ENCODE measurements around the gene PIK3CA.

The PIK3CA gene

GRCh38 chr3:179158336-179159039 lies 10.3 kb downstream of the PIK3CA start:
- no peak for DNase-seq (ENCODE audit: low read depth)

DNA sequence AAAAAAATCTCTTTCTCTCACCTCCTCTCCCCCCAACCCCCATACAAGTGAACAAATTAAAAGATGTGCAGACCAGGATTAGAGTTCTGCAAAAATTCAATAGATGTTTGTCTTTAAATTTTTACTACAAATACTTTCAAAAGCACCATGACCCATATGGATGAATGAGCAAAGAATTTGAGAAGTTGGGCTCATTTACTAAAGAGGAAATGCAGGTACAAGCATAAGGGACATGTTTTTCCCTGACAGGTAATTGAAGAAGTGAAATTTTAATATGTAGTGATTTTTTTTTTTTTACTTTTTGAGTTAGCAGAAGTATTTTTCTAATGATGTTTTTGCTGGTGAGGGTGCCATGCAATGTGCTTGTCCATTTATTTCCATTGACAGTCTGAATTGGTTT lies 15.3 kb downstream of the PIK3CA start:
- DNase-seq (ENCODE audit: low read depth), result no peak

DNA sequence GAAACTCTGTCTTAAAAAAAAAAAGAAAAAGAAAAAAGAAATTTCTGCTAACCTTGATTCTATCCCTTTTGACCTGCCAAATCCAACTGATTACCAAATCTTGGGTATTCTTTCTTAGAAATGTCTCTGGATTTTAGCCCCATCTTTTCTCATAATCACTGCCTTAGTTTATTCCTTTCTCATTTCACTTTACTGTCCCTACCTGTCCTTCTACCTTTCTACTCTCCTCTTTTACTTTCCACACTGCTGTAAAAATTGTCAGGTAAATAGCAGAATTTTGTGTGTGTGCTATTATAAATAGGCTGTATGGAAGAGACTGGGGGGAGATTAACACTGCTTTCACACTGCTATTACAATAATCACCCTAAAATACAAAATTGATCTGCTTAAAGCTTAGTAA lies 16.7 kb downstream of the PIK3CA start:
- no peak for DNase-seq (ENCODE audit: low read depth)

GRCh38 chr3:179166561-179167201 lies 18.5 kb downstream of the PIK3CA start:
- no peak for DNase-seq (ENCODE audit: low read depth)

GRCh38 chr3:179168918-179169317 lies 20.8 kb downstream of the PIK3CA start:
- peak; percentile 47 for DNase-seq (ENCODE audit: low read depth)

GRCh38 chr3:179172546-179172945 lies 24.4 kb downstream of the PIK3CA start:
- no peak for DNase-seq (ENCODE audit: low read depth)

- no peak for DNase-seq (ENCODE audit: low read depth)
Observed at GRCh38 chr3:179174316-179174715, 26.2 kb downstream of the PIK3CA start.

GRCh38 chr3:179174898-179175297 lies 26.7 kb downstream of the PIK3CA start:
- no peak for DNase-seq (ENCODE audit: low read depth)

- DNase-seq (ENCODE audit: low read depth), result no peak
Observed at GRCh38 chr3:179175358-179175757, 27.2 kb downstream of the PIK3CA start.

GRCh38 chr3:179177611-179178010 lies 29.5 kb downstream of the PIK3CA start:
- no peak for DNase-seq (ENCODE audit: low read depth)

DNA sequence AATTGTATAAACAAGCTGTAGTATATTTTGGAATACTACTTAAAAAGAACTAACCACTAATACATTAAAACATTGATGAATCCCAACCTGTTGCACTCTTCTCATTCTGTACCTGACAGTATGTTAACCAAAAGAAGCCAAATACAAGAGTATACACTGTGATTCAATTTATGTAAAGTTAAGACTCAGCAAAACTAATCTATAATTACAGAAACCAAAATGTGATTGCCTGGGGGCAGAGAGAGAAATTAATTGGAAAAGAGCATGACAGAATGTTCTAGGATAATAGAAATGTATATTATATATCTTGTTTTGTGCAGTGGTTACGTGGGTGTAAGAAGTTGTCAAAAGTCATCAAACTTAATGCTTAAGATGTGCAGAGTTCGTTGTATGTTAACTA lies 31.1 kb downstream of the PIK3CA start:
- no peak for DNase-seq (ENCODE audit: low read depth)

DNA sequence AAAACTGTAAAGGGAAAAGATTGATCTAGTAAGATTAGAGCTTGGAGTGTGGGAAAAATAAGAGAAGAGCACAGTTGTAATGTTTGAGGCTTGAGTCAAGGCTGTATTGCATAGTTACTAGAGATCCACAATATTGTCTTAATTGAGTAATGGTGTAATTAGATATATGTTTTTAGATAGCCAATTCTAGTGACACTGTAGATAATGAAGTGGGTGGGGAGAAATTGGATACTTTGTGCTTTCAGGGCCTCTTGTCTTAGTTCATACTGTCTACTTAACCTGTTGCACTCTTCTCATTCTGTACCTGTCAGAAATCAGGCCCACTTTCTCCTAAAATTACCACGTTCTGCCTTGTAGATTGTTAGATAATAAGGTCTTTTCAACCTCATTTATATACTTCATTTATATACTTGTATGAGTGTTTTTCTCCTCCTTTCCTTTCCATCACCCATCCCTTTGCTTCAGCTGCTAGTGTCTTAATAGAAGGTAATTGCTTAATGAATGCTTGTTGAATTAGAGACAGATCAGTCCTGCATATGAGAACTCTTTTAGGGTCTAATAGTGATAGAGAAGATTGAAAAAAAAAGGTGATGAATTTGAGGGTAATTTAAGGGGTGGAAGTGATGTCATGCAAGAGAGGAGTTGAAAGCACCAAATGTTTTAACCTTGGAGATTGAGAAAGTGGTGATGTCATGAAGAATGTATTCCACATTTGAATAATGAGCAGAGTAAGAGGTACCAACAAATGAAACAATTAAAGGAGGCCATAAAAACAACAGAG lies 32.0 kb downstream of the PIK3CA start:
- DNase-seq (ENCODE audit: low read depth), result peak; percentile 53

- peak; percentile 75 for DNase-seq (ENCODE audit: low read depth)
Observed at GRCh38 chr3:179181021-179181472, 32.9 kb downstream of the PIK3CA start.

DNA sequence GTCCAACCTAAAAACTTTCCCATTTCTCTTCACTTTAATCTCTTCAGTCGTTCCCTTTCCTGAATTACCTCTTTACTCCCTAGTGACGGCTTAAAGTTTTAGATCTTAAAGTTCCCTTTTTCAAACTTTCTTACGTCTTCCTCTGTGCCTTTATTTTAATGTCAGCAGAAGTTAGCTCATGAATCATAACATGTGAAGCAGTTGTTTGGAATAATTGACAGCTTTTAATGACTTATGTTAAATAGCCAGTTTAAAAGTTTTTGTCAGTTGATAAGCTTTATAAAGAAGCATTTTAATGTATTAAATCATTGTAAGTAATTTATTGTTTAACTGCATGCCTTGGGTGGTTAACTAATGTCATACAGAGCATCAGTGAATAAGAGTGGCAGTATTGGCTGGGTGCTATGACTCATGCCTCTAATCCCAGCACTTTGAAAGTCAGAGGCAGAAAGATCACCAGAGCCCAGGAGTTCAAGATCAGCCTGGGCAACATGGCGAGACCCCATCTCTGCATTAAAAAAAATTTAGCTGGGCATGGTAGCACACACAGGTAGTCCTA lies 33.9 kb downstream of the PIK3CA start:
- DNase-seq (ENCODE audit: low read depth), result peak; percentile 62

DNA sequence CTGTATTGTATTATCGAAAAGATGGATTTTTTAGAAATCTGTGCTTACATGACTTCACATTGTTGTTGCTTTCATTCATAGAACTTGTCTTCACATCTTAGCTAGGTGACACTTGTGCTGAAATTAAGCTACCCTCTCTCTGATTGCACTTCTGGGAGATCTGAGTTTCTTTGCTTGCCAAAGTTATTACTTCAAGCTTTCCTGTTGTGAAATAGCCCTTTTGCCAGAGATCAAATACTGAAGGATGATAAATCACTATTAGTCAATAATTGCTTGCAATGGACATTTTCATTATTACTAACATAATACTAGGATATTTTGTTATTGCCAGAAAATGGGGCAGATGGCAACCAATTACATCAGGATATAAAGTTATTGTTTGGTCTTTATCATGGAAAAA lies 34.7 kb downstream of the PIK3CA start:
- DNase-seq (ENCODE audit: low read depth), result no peak

DNA sequence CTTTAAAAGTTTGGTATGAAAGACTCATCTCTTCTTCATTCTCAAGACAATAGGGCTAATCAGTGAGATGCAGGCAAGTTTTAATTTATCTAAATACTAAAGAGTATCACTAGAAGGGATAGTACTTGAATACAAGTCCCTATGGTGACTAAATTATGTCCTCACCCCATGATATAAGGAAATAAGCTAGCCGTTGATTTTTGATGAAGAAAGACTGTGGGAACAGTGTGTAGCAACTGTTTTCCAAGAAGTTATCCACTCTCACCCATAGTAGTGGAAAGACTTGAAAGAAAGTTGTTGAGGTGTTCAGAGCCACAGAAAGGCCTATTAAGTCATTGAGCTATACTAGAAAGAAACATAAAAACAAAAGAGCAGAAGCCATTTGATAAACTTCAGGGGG lies 36.7 kb downstream of the PIK3CA start:
- no peak for DNase-seq (ENCODE audit: low read depth)

GRCh38 chr3:179186426-179186825 lies 38.3 kb downstream of the PIK3CA start:
- no peak for DNase-seq (ENCODE audit: low read depth)

DNA sequence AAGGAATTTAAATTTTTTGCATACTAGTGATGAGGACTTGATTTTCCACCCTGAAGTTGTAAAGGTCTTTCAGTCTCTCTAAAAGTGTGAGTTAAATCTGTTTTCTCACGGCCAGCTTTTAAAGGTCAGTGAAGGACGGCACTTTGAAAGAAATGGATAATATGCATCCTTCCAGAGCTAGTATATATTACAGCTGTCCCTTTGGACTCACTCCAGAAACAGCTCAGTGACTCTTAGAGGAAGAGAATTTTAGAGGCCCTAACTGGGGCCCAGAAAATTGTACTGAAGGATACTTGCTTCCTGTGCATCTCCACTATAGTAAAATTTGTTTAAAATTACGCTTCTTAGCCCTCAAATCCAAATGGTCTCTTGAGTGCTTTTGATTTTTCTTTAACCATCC lies 41.6 kb downstream of the PIK3CA start:
- peak; percentile 43 for DNase-seq (ENCODE audit: low read depth)

- DNase-seq (ENCODE audit: low read depth), result no peak
Observed at GRCh38 chr3:179190581-179190980, 42.4 kb downstream of the PIK3CA start.

- DNase-seq (ENCODE audit: low read depth), result no peak
Observed at GRCh38 chr3:179192542-179192941, 44.4 kb downstream of the PIK3CA start.

- DNase-seq (ENCODE audit: low read depth), result no peak
Observed at GRCh38 chr3:179194931-179195330, 46.8 kb downstream of the PIK3CA start.

- DNase-seq (ENCODE audit: low read depth), result peak; percentile 77
Observed at GRCh38 chr3:179196098-179196497, 47.9 kb downstream of the PIK3CA start.

- DNase-seq (ENCODE audit: low read depth), result no peak
Observed at GRCh38 chr3:179196700-179197099, 48.5 kb downstream of the PIK3CA start.
